Measurements from ENCODE around the gene CNOT2. TPM values are rescaled to one million over a fixed set of nuclear protein-coding genes. Genes with fewer than 3 reads are reported as not detected.

The CNOT2 gene
- total RNA-seq, 4 donors from 2014 or later, result 36.8 to 204 (median 139) TPM

DNA sequence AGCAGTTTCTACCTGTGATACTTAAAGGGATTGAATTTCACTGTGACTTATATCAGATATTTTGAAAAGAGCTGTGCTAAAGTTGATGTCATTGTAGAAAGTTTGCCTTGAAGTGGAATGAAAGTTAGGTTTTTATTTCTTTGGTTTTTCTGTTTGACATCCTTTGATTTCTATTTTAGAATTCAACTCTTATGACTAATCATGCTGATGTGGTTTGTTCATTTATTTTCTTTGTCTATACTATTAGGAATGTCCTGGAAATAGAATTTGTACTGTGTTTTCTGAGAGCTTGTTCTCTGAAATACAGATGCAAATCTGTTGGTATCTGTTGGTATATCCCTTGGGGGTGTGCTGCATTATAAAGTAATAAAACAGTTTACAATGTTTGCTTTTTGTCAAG, 3.3 kb downstream of the CNOT2 start:
- Histone ChIP-seq H3K36me3 (no peaks in the 10 kb centered on the region), H3K4me1 (peaks cover 39 to 79% (median 52%) of the 10 kb centered on the region in 4 donors), H3K4me3 (peak overlapping the region in 1 of 4 donors; percentile 2), H3K27me3 (no peaks in the 10 kb centered on the region), H3K27ac (peak overlapping the region; percentile 47 to 99 (median 64)), H3K9me3 (no peaks in the 10 kb centered on the region)
- no peak for TF ChIP-seq POLR2A (IDR thresholded peaks at IDR 0.05)
- TF ChIP-seq, protein P1, sequence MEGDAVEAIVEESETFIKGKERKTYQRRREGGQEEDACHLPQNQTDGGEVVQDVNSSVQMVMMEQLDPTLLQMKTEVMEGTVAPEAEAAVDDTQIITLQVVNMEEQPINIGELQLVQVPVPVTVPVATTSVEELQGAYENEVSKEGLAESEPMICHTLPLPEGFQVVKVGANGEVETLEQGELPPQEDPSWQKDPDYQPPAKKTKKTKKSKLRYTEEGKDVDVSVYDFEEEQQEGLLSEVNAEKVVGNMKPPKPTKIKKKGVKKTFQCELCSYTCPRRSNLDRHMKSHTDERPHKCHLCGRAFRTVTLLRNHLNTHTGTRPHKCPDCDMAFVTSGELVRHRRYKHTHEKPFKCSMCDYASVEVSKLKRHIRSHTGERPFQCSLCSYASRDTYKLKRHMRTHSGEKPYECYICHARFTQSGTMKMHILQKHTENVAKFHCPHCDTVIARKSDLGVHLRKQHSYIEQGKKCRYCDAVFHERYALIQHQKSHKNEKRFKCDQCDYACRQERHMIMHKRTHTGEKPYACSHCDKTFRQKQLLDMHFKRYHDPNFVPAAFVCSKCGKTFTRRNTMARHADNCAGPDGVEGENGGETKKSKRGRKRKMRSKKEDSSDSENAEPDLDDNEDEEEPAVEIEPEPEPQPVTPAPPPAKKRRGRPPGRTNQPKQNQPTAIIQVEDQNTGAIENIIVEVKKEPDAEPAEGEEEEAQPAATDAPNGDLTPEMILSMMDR (IDR thresholded peaks at IDR 0.05), result no peak
- no peak for TF ChIP-seq EP300 (IDR thresholded peaks at IDR 0.05; ENCODE audit: low read depth)
- TF ChIP-seq POLR2AphosphoS5 (IDR thresholded peaks at IDR 0.05), result no peak
- in situ Hi-C loops (cut with MboI; ENCODE audit: low pct_ligation_motif_present in 1 of 4, low pct_unique_long_range_greater_than_20kb in 1 of 4, low sequenced_read_pairs in 3 of 4), result loop anchor here in 2 of 4 donors (10.0 to 25.0 kb wide), 3 partner anchors 116 to 342 kb away; partner anchors contain the start of gene KCNMB4 (in 1 of the 2)
- intact Hi-C loops (cut with DNase I; ENCODE audit: low total_unique reads), result no loop called here
- DNase-seq, result no peak

DNA sequence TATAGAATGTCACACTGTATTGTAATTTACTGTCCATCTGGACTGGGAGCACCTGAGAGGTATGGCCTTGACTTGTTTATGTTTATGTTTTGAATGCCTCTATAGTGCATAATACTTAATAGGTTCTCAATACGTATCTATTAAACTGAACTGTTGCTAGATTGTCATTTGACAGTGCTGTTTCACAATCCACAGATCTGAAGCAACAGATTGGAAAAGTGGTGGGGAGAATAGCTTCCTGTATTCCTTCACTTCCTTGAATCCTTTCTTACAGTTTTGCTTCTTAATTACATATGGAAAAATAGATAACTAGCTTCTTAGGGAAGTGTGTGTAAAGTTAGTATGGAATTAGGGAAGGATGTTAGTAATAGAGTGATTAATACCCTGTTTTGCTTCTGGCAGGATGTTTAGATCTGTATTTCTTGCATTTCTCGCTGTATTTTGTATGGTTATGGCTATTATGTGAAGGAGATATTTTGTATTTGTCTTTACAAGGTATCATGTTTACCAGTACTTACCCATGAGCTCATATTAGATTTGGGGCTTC, 4.5 kb downstream of the CNOT2 start:
- TF ChIP-seq, protein P1 (IDR thresholded peaks at IDR 0.05), result no peak
- TF ChIP-seq POLR2AphosphoS5 (IDR thresholded peaks at IDR 0.05), result no peak
- no peak for TF ChIP-seq POLR2A (IDR thresholded peaks at IDR 0.05)
- TF ChIP-seq EP300 (IDR thresholded peaks at IDR 0.05; ENCODE audit: low read depth), result no peak
- no peaks in the 10 kb centered on the region for H3K27me3 ChIP-seq

DNA sequence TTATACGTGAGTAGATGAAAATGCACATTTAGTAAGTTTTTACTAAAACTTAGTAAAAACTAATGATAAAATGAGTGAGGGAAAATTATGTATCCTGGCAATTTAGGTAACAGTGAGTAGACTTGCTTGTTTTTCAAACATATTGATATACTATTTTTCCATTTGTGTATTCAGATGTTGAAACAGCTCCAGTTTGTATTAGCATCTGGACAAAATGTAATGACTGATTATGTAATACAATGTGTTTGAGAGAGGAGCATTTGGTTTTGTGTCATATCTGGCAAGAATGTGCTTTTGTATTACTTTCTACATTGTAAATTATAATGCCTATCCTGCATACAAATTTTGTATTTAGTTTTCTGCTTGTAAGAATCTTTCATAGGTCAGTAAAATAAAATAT, 5.6 kb downstream of the CNOT2 start:
- no peak overlapping the region for H3K27ac ChIP-seq
- peaks cover 31 to 91% (median 44%) of the 10 kb centered on the region in 4 donors for H3K4me1 ChIP-seq
- intact Hi-C loops (cut with DNase I; ENCODE audit: low total_unique reads) (no loop called here), in situ Hi-C loops (cut with MboI; ENCODE audit: low pct_ligation_motif_present in 1 of 4, low pct_unique_long_range_greater_than_20kb in 1 of 4, low sequenced_read_pairs in 3 of 4) (loop anchor here in 2 of 4 donors (10.0 to 25.0 kb wide), 3 partner anchors 113 to 344 kb away; partner anchors contain the start of gene KCNMB4 (in 1 of the 2))
- H3K36me3 ChIP-seq, result no peaks in the 10 kb centered on the region
- no peaks in the 10 kb centered on the region for H3K9me3 ChIP-seq
- no peak for DNase-seq
- 81 to 92% methylated on average over 1 of the region's 1 CpG for WGBS, 2 donors (ENCODE audit: low coverage in 1 of 2)
- no peaks in the 10 kb centered on the region for H3K27me3 ChIP-seq
- TF ChIP-seq EP300 (IDR thresholded peaks at IDR 0.05; ENCODE audit: low read depth) (no peak), POLR2AphosphoS5 (IDR thresholded peaks at IDR 0.05) (no peak), POLR2A (IDR thresholded peaks at IDR 0.05) (no peak)
- TF ChIP-seq, protein P1 (IDR thresholded peaks at IDR 0.05), result no peak
- H3K4me3 ChIP-seq, result no peak overlapping the region

More for the DNA sequence above, 4.5 kb downstream of the CNOT2 start:
- WGBS, 2 donors (ENCODE audit: low coverage in 1 of 2), result 82 to 93% methylated on average over 1 to 2 of the region's 2 CpGs
- in situ Hi-C loops (cut with MboI; ENCODE audit: low pct_ligation_motif_present in 1 of 4, low pct_unique_long_range_greater_than_20kb in 1 of 4, low sequenced_read_pairs in 3 of 4), result loop anchor here in 2 of 4 donors (10.0 to 25.0 kb wide), 3 partner anchors 115 to 343 kb away; partner anchors contain the start of gene KCNMB4 (in 1 of the 2)
- Histone ChIP-seq H3K27ac (peak overlapping the region in 3 of 4 donors; percentile 63 to 99 (median 64)), H3K4me1 (peaks cover 31 to 81% (median 44%) of the 10 kb centered on the region in 4 donors), H3K9me3 (no peaks in the 10 kb centered on the region), H3K4me3 (peak overlapping the region in 1 of 4 donors; percentile 2), H3K36me3 (no peaks in the 10 kb centered on the region)
- DNase-seq, result no peak
- intact Hi-C loops (cut with DNase I; ENCODE audit: low total_unique reads), result no loop called here

DNA sequence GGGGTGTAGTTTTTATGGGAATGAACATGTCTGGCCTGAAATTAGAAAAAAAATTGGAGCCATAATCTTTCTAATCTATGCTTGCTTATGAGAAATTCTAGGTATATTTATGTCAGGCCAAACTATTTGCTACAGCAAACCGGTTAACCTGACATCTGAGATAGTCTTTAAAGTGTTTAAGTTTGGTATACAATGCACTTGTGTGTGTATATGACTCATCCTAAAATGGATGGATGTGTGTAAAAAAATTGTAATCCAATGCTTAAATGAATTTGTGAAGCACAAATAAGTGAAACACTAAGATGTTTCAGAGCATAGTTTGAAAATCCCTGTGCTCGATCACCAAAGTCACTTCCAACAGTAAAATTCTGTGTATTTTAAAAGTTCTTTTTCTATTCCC, 6.7 kb downstream of the CNOT2 start:
- Histone ChIP-seq H3K27me3 (no peaks in the 10 kb centered on the region), H3K9me3 (no peaks in the 10 kb centered on the region), H3K27ac (no peak overlapping the region), H3K4me1 (peaks cover 27 to 86% (median 37%) of the 10 kb centered on the region in 4 donors), H3K4me3 (no peak overlapping the region), H3K36me3 (no peaks in the 10 kb centered on the region)
- in situ Hi-C loops (cut with MboI; ENCODE audit: low pct_ligation_motif_present in 1 of 4, low pct_unique_long_range_greater_than_20kb in 1 of 4, low sequenced_read_pairs in 3 of 4), result loop anchor here in 2 of 4 donors (10.0 to 25.0 kb wide), 3 partner anchors 112 to 345 kb away; partner anchors contain the start of gene KCNMB4 (in 1 of the 2)
- no peak for DNase-seq
- WGBS, 2 donors (ENCODE audit: low coverage in 1 of 2), result 70 to 81% methylated on average over 2 of the region's 2 CpGs
- intact Hi-C loops (cut with DNase I; ENCODE audit: low total_unique reads), result no loop called here
- no peak for TF ChIP-seq POLR2A (IDR thresholded peaks at IDR 0.05)
- TF ChIP-seq, protein P1 (IDR thresholded peaks at IDR 0.05), result no peak
- no peak for TF ChIP-seq EP300 (IDR thresholded peaks at IDR 0.05; ENCODE audit: low read depth)
- TF ChIP-seq POLR2AphosphoS5 (IDR thresholded peaks at IDR 0.05), result no peak
